ENCODE measurements around the gene GBGT1. TPM values are rescaled to one million over a fixed set of nuclear protein-coding genes. Genes with fewer than 3 reads are reported as not detected.

Gene GBGT1
- total and polyA plus RNA-seq, 9 donors = 3.2 to 5.7 (median 4.6) TPM

DNA sequence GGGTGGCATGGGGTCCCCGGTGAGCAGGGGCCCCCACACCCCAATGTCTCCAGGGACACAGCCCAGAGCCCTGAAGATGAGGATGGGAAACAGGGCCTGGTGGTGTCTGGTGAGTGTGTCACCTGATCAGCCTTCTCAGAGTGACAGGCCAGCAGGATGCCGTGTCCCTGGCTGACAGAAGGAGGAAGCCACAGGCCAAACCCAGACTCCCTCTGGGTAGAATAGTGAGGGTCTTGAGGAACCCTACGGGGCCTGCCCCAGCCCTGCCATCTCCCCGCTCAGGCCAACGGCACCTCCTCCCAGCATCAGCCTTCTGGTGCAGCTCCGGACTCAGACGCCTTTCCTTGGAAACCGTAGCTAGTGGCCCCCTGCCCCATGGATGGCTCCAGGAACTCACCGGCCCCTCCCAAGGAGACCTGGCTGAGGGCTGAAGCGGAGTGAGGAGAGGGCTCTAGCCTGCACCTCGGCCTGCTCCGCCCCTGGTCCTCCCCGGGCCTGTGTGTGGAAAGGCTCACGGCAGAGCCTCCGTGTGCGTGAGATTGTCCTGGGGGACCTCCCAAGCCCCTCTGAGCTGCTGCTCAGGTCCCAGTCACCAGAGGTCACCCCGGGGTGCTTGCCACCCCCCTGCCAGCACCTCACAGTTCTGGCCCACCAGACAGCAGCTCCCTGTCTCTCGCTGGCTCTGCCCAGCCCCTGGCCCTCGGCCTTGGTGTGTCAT, 48.7 kb downstream of the GBGT1 start:
- Histone ChIP-seq H3K4me3 (ENCODE audit: low read length) (no peak overlapping the region), H3K27ac (ENCODE audit: low read length) (peak overlapping the region; percentile 91), H3K4me1 (ENCODE audit: control insufficient read depth, insufficient read depth, low read length) (peaks cover 80% of the 10 kb centered on the region), H3K9me3 (replicated peaks; ENCODE audit: control insufficient read depth, low read depth, low read length) (no peaks in the 10 kb centered on the region), H3K36me3 (ENCODE audit: control insufficient read depth, insufficient read depth, low read length) (peaks cover 33% of the 10 kb centered on the region), H3K27me3 (ENCODE audit: control insufficient read depth, insufficient read depth, low read length) (peaks cover 2% of the 10 kb centered on the region)
- WGBS (ENCODE audit: insufficient coverage) = 70% methylated on average over 15 of the region's 19 CpGs
- no peak for DNase-seq

GRCh38 chr9:133113949-133114885, 49.5 kb downstream of the GBGT1 start:
- H3K9me3 ChIP-seq (replicated peaks; ENCODE audit: control insufficient read depth, low read depth, low read length) = no peaks in the 10 kb centered on the region
- DNase-seq = peak; percentile 75
- H3K27ac ChIP-seq (ENCODE audit: low read length) = peak overlapping the region; percentile 91
- peaks cover 2% of the 10 kb centered on the region for H3K27me3 ChIP-seq (ENCODE audit: control insufficient read depth, insufficient read depth, low read length)
- peaks cover 42% of the 10 kb centered on the region for H3K36me3 ChIP-seq (ENCODE audit: control insufficient read depth, insufficient read depth, low read length)
- peaks cover 72% of the 10 kb centered on the region for H3K4me1 ChIP-seq (ENCODE audit: control insufficient read depth, insufficient read depth, low read length)
- 24% methylated on average over 13 of the region's 20 CpGs for WGBS (ENCODE audit: insufficient coverage)
- H3K4me3 ChIP-seq (ENCODE audit: low read length) = no peak overlapping the region

- no peaks in the 10 kb centered on the region for H3K9me3 ChIP-seq (replicated peaks; ENCODE audit: control insufficient read depth, low read depth, low read length)
- peak overlapping the region; percentile 91 for H3K27ac ChIP-seq (ENCODE audit: low read length)
- no peak overlapping the region for H3K4me3 ChIP-seq (ENCODE audit: low read length)
- peaks cover 63% of the 10 kb centered on the region for H3K4me1 ChIP-seq (ENCODE audit: control insufficient read depth, insufficient read depth, low read length)
- DNase-seq = no peak
- WGBS (ENCODE audit: insufficient coverage) = 48% methylated on average over 17 of the region's 19 CpGs
- H3K36me3 ChIP-seq (ENCODE audit: control insufficient read depth, insufficient read depth, low read length) = peaks cover 48% of the 10 kb centered on the region
- no peaks in the 10 kb centered on the region for H3K27me3 ChIP-seq (ENCODE audit: control insufficient read depth, insufficient read depth, low read length)
Observed at GRCh38 chr9:133113163-133113948, 50.4 kb downstream of the GBGT1 start.

DNA sequence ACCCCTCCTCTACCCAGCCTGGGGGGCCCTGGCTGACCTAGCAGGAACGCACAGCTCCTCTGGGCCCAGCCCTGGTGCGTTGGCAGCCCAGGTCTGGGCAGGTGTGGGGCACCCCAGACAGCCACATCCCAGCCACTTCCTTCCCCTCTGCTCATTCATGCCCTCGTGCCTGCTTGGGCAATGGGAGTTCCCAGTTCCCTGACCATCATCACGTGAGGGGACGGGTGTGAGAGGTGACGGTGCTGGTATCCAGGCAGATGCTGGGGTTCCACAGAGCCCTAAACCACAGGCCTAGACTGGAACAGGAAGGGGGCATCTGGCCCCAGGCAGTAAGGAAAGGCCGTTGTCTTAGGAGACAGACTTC, 51.1 kb downstream of the GBGT1 start:
- peak; percentile 76 for DNase-seq
- WGBS (ENCODE audit: insufficient coverage) = 68% methylated on average over 5 of the region's 7 CpGs
- Histone ChIP-seq H3K36me3 (ENCODE audit: control insufficient read depth, insufficient read depth, low read length) (peaks cover 55% of the 10 kb centered on the region), H3K4me1 (ENCODE audit: control insufficient read depth, insufficient read depth, low read length) (peaks cover 56% of the 10 kb centered on the region), H3K9me3 (replicated peaks; ENCODE audit: control insufficient read depth, low read depth, low read length) (no peaks in the 10 kb centered on the region), H3K27me3 (ENCODE audit: control insufficient read depth, insufficient read depth, low read length) (no peaks in the 10 kb centered on the region), H3K4me3 (ENCODE audit: low read length) (no peak overlapping the region), H3K27ac (ENCODE audit: low read length) (peak overlapping the region; percentile 91)

- no peak overlapping the region for H3K4me3 ChIP-seq (ENCODE audit: low read length)
- no peaks in the 10 kb centered on the region for H3K9me3 ChIP-seq (replicated peaks; ENCODE audit: control insufficient read depth, low read depth, low read length)
- WGBS (ENCODE audit: insufficient coverage) = 85% methylated on average over 25 of the region's 30 CpGs
- H3K4me1 ChIP-seq (ENCODE audit: control insufficient read depth, insufficient read depth, low read length) = peaks cover 50% of the 10 kb centered on the region
- no peaks in the 10 kb centered on the region for H3K27me3 ChIP-seq (ENCODE audit: control insufficient read depth, insufficient read depth, low read length)
- peaks cover 61% of the 10 kb centered on the region for H3K36me3 ChIP-seq (ENCODE audit: control insufficient read depth, insufficient read depth, low read length)
- no peak for DNase-seq
- H3K27ac ChIP-seq (ENCODE audit: low read length) = peak overlapping the region; percentile 91
Observed at GRCh38 chr9:133111808-133112662, 51.7 kb downstream of the GBGT1 start.

- DNase-seq = no peak
- Histone ChIP-seq H3K27me3 (ENCODE audit: control insufficient read depth, insufficient read depth, low read length) (no peaks in the 10 kb centered on the region), H3K9me3 (replicated peaks; ENCODE audit: control insufficient read depth, low read depth, low read length) (no peaks in the 10 kb centered on the region), H3K4me1 (ENCODE audit: control insufficient read depth, insufficient read depth, low read length) (peaks cover 31% of the 10 kb centered on the region), H3K4me3 (ENCODE audit: low read length) (no peak overlapping the region), H3K36me3 (ENCODE audit: control insufficient read depth, insufficient read depth, low read length) (peaks cover 68% of the 10 kb centered on the region), H3K27ac (ENCODE audit: low read length) (no peak overlapping the region)
- 92% methylated on average over 18 of the region's 18 CpGs for WGBS (ENCODE audit: insufficient coverage)
Observed at GRCh38 chr9:133109931-133110650, 53.6 kb downstream of the GBGT1 start.

- H3K27me3 ChIP-seq (ENCODE audit: control insufficient read depth, insufficient read depth, low read length) = no peaks in the 10 kb centered on the region
- no peak for DNase-seq
- no peaks in the 10 kb centered on the region for H3K9me3 ChIP-seq (replicated peaks; ENCODE audit: control insufficient read depth, low read depth, low read length)
- 91% methylated on average over 11 of the region's 19 CpGs for WGBS (ENCODE audit: insufficient coverage)
- H3K36me3 ChIP-seq (ENCODE audit: control insufficient read depth, insufficient read depth, low read length) = peaks cover 78% of the 10 kb centered on the region
- no peak overlapping the region for H3K27ac ChIP-seq (ENCODE audit: low read length)
- H3K4me3 ChIP-seq (ENCODE audit: low read length) = no peak overlapping the region
- peaks cover 20% of the 10 kb centered on the region for H3K4me1 ChIP-seq (ENCODE audit: control insufficient read depth, insufficient read depth, low read length)
Observed at GRCh38 chr9:133108794-133109641, 54.7 kb downstream of the GBGT1 start.

- H3K4me3 ChIP-seq (ENCODE audit: low read length) = no peak overlapping the region
- peaks cover 11% of the 10 kb centered on the region for H3K4me1 ChIP-seq (ENCODE audit: control insufficient read depth, insufficient read depth, low read length)
- H3K27ac ChIP-seq (ENCODE audit: low read length) = no peak overlapping the region
- H3K36me3 ChIP-seq (ENCODE audit: control insufficient read depth, insufficient read depth, low read length) = peaks cover 85% of the 10 kb centered on the region
- H3K27me3 ChIP-seq (ENCODE audit: control insufficient read depth, insufficient read depth, low read length) = no peaks in the 10 kb centered on the region
- WGBS (ENCODE audit: insufficient coverage) = 91% methylated on average over 15 of the region's 18 CpGs
- no peak for DNase-seq
- no peaks in the 10 kb centered on the region for H3K9me3 ChIP-seq (replicated peaks; ENCODE audit: control insufficient read depth, low read depth, low read length)
Observed at GRCh38 chr9:133107961-133108793, 55.5 kb downstream of the GBGT1 start.
